NCI-H1436 (cell line): Measurements from ENCODE around the gene FLT4.

Source experiments
- DNase-seq: peaks from one replicate; lab custom pipeline; 2025; lab: John Stamatoyannopoulos, UW

The FLT4 gene

GRCh38 chr5:180626661-180627385 lies 22.6 kb downstream of the FLT4 start:
- no peak for DNase-seq

GRCh38 chr5:180625791-180626660 lies 23.4 kb downstream of the FLT4 start:
- no peak for DNase-seq

- no peak for DNase-seq
These were observed 24.1 kb downstream of the FLT4 start for GRCh38 chr5:180625125-180625790.

- DNase-seq = no peak
These were observed 24.8 kb downstream of the FLT4 start for GRCh38 chr5:180624587-180624986.

GRCh38 chr5:180623844-180624243 lies 25.6 kb downstream of the FLT4 start:
- no peak for DNase-seq

GRCh38 chr5:180623411-180623834 lies 26.0 kb downstream of the FLT4 start:
- no peak for DNase-seq

GRCh38 chr5:180622910-180623309 lies 26.5 kb downstream of the FLT4 start:
- DNase-seq = no peak

GRCh38 chr5:180621311-180621710 lies 28.1 kb downstream of the FLT4 start:
- DNase-seq = no peak

- no peak for DNase-seq
These were observed 29.4 kb downstream of the FLT4 start for GRCh38 chr5:180620014-180620413.

GRCh38 chr5:180619563-180619915 lies 29.9 kb downstream of the FLT4 start:
- DNase-seq = no peak

- DNase-seq = no peak
These were observed 30.4 kb downstream of the FLT4 start for GRCh38 chr5:180618829-180619562.

GRCh38 chr5:180618487-180618828 lies 30.9 kb downstream of the FLT4 start:
- no peak for DNase-seq

GRCh38 chr5:180613814-180614188 lies 35.6 kb downstream of the FLT4 start:
- no peak for DNase-seq

- no peak for DNase-seq
These were observed 36.1 kb downstream of the FLT4 start for GRCh38 chr5:180613188-180613813.

- DNase-seq = no peak
These were observed 36.7 kb downstream of the FLT4 start for GRCh38 chr5:180612683-180613082.

- DNase-seq = no peak
These were observed 38.1 kb downstream of the FLT4 start for GRCh38 chr5:180611140-180611850.

GRCh38 chr5:180609817-180610550 lies 39.4 kb downstream of the FLT4 start:
- no peak for DNase-seq

GRCh38 chr5:180609386-180609785 lies 40.0 kb downstream of the FLT4 start:
- no peak for DNase-seq

- DNase-seq = no peak
These were observed 40.7 kb downstream of the FLT4 start for GRCh38 chr5:180608572-180609310.
